ENCODE measurements around the gene SERPIND1.
A peak's percentile ranks its signal among the peaks of the same experiment; 100 is the strongest.

SERPIND1 gene

GRCh38 chr22:20777420-20778177 lies 3.7 kb downstream of the SERPIND1 start:
- ChIA-PET POLR2A (interaction anchor here (1.0 to 1.2 kb wide), 3 partner anchors 75 to 205 kb away, joined by 3 to 5 read pairs (median 4); partner anchors contain the start of gene LZTR1), CTCF (interaction anchor here (0.6 to 2.1 kb wide), 8 partner anchors 9 to 209 kb away, joined by 3 to 6 read pairs (median 4); no protein-coding TSS in a partner anchor)
- Histone ChIP-seq H3K27ac (ENCODE audit: extremely low read depth, low read depth, low read length) (peak overlapping the region; percentile 3), H3K9me3 (ENCODE audit: control insufficient read depth, insufficient read depth, low read depth, low read length) (no peaks in the 10 kb centered on the region), H3K4me3 (ENCODE audit: low read depth, low read length) (no peak overlapping the region), H3K4me1 (ENCODE audit: control insufficient read depth, insufficient read depth, low read length) (no peaks in the 10 kb centered on the region), H3K36me3 (ENCODE audit: control insufficient read depth in 2 of 2, insufficient read depth in 1 of 2, low read length in 2 of 2) (peaks cover 0 to 26% of the 10 kb centered on the region in 2 experiments; a peak in 1 of 3 replicates)
- no peak for TF ChIP-seq ZNF121 (tag by site-specific recombination; IDR thresholded peaks at IDR 0.05)
- no peak for TF ChIP-seq ZNF37A (tag by site-specific recombination; IDR thresholded peaks at IDR 0.05)
- TF ChIP-seq YY2 (tag by site-specific recombination; IDR thresholded peaks at IDR 0.05), result no peak
- TF ChIP-seq ZNF202 (tag by site-specific recombination; IDR thresholded peaks at IDR 0.05; ENCODE audit: borderline replicate concordance), result no peak
- peak; percentile 90 for TF ChIP-seq ZEB2 (tag by site-specific recombination; IDR thresholded peaks at IDR 0.05)
- TF ChIP-seq BCL11B (tag by site-specific recombination; IDR thresholded peaks at IDR 0.05; ENCODE audit: low read depth), result no peak
- no peak for TF ChIP-seq ZNF521 (tag by site-specific recombination; IDR thresholded peaks at IDR 0.05)
- peak; percentile 74; the same call in 1 of the 2 replicates for TF ChIP-seq KLF8 (tag by site-specific recombination; IDR thresholded peaks at IDR 0.05)
- no peak for TF ChIP-seq ZNF580 (tag by site-specific recombination; IDR thresholded peaks at IDR 0.05)
- peak; percentile 87 for TF ChIP-seq KLF1 (tag by site-specific recombination; IDR thresholded peaks at IDR 0.05)
- no peak for TF ChIP-seq ZNF548 (tag by site-specific recombination; IDR thresholded peaks at IDR 0.05)
- TF ChIP-seq ZNF777 (tag by site-specific recombination; IDR thresholded peaks at IDR 0.05; ENCODE audit: borderline replicate concordance), result no peak
- no peak for TF ChIP-seq SCRT1 (tag by site-specific recombination; IDR thresholded peaks at IDR 0.05; ENCODE audit: borderline replicate concordance)
- peak; percentile 42 for TF ChIP-seq ZNF654 (tag by site-specific recombination; IDR thresholded peaks at IDR 0.05; ENCODE audit: low read depth)
- peak; percentile 98 for TF ChIP-seq WT1 (tag by site-specific recombination; IDR thresholded peaks at IDR 0.05)
- TF ChIP-seq ZNF624 (tag by site-specific recombination; IDR thresholded peaks at IDR 0.05), result no peak
- peak; percentile 47; the same call in 1 of the 2 replicates for TF ChIP-seq IKZF3 (tag by site-specific recombination; IDR thresholded peaks at IDR 0.05)
- peak; percentile 49; the same call in 1 of the 2 replicates for TF ChIP-seq BCL11A (tag by site-specific recombination; IDR thresholded peaks at IDR 0.05; ENCODE audit: low read depth)
- 0 out of 2 replicates have a peak, but pooled peaks have one; percentile 46 for TF ChIP-seq ZFP69B (tag by site-specific recombination; IDR thresholded peaks at IDR 0.05)
- peak; percentile 70 for TF ChIP-seq ZXDB (tag by site-specific recombination; IDR thresholded peaks at IDR 0.05)
- TF ChIP-seq ZNF837 (tag by site-specific recombination; IDR thresholded peaks at IDR 0.05), result no peak
- peak; percentile 82; the same call in 1 of the 2 replicates for TF ChIP-seq TSHZ1 (tag by site-specific recombination; IDR thresholded peaks at IDR 0.05; ENCODE audit: borderline replicate concordance)
- TF ChIP-seq ZNF184 (tag by site-specific recombination; IDR thresholded peaks at IDR 0.05), result 0 out of 2 replicates have a peak, but pooled peaks have one; percentile 46
- TF ChIP-seq ZNF416 (tag by site-specific recombination; IDR thresholded peaks at IDR 0.05), result no peak
- TF ChIP-seq, protein P1, sequence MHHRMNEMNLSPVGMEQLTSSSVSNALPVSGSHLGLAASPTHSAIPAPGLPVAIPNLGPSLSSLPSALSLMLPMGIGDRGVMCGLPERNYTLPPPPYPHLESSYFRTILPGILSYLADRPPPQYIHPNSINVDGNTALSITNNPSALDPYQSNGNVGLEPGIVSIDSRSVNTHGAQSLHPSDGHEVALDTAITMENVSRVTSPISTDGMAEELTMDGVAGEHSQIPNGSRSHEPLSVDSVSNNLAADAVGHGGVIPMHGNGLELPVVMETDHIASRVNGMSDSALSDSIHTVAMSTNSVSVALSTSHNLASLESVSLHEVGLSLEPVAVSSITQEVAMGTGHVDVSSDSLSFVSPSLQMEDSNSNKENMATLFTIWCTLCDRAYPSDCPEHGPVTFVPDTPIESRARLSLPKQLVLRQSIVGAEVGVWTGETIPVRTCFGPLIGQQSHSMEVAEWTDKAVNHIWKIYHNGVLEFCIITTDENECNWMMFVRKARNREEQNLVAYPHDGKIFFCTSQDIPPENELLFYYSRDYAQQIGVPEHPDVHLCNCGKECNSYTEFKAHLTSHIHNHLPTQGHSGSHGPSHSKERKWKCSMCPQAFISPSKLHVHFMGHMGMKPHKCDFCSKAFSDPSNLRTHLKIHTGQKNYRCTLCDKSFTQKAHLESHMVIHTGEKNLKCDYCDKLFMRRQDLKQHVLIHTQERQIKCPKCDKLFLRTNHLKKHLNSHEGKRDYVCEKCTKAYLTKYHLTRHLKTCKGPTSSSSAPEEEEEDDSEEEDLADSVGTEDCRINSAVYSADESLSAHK (tag by site-specific recombination; IDR thresholded peaks at IDR 0.05), result no peak
- TF ChIP-seq, protein P2, sequence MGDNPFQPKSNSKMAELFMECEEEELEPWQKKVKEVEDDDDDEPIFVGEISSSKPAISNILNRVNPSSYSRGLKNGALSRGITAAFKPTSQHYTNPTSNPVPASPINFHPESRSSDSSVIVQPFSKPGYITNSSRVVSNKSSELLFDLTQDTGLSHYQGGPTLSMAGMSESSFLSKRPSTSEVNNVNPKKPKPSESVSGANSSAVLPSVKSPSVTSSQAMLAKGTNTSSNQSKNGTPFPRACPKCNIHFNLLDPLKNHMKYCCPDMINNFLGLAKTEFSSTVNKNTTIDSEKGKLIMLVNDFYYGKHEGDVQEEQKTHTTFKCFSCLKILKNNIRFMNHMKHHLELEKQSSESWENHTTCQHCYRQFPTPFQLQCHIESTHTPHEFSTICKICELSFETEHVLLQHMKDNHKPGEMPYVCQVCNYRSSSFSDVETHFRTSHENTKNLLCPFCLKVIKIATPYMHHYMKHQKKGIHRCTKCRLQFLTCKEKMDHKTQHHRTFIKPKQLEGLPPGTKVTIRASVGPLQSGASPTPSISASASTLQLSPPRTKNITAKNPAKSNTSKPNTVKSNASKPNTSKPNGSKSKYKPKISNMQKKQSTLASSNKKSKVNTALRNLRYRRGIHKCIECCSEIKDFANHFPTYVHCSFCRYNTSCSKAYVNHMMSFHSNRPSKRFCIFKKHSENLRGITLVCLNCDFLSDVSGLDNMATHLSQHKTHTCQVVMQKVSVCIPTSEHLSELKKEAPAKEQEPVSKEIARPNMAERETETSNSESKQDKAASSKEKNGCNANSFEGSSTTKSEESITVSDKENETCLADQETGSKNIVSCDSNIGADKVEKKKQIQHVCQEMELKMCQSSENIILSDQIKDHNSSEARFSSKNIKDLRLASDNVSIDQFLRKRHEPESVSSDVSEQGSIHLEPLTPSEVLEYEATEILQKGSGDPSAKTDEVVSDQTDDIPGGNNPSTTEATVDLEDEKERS (tag by site-specific recombination; IDR thresholded peaks at IDR 0.05), result no peak
- TF ChIP-seq, protein P3, sequence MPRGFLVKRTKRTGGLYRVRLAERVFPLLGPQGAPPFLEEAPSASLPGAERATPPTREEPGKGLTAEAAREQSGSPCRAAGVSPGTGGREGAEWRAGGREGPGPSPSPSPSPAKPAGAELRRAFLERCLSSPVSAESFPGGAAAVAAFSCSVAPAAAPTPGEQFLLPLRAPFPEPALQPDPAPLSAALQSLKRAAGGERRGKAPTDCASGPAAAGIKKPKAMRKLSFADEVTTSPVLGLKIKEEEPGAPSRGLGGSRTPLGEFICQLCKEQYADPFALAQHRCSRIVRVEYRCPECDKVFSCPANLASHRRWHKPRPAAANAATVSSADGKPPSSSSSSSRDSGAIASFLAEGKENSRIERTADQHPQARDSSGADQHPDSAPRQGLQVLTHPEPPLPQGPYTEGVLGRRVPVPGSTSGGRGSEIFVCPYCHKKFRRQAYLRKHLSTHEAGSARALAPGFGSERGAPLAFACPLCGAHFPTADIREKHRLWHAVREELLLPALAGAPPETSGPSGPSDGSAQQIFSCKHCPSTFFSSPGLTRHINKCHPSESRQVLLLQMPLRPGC (tag by site-specific recombination; IDR thresholded peaks at IDR 0.05), result 0 out of 2 replicates have a peak, but pooled peaks have one; percentile 56

Data from HEK293 (cell line).